Measurements from ENCODE around the gene GGT7.

- TF ChIP-seq CTCF (conservative IDR thresholded peaks at IDR 0.05), result no peak
- no peak for TF ChIP-seq EZH2 (IDR thresholded peaks at IDR 0.05; ENCODE audit: low read depth)
Observed at GRCh38 chr20:34881689-34882088, 9.0 kb upstream of the GGT7 start.
